ENCODE measurements around the gene DDX11. TPM values are rescaled to one million over a fixed set of nuclear protein-coding genes. Genes with fewer than 3 reads are reported as not detected.
A peak's percentile ranks its signal among the peaks of the same experiment; 100 is the strongest.
"Not testable (repeated sequence)": the region's sequence is repeated elsewhere in the genome, so short reads cannot be mapped to it uniquely, and the experiment has no call there.

DDX11 gene
- total RNA-seq, 1 donor from 2014 or later = 31.9 TPM

DNA sequence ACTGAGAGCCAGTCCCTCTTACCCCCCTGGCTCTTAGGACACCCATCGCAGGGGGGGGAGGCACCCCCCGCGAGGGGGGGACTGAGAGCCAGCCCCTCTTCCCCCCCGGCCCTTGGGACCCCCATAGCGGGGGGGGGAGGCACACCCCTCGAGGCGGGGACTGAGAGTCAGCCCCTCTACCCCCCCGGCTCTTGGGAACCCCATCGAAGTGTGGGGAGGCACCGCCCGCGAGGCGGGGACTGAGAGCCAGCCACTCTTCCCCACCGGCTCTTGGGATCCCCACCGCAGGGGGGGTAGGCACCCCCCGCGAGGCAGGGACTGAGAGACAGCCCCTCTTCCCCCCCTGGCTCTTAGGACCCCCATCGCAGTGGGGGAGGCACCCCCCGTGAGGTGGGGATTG, 48.8 kb downstream of the DDX11 start:
- peaks cover under 1% of the 10 kb centered on the region for H3K4me1 Mint-ChIP-seq (ENCODE audit: low read depth, unreplicated experiment)
- H3K27me3 Mint-ChIP-seq (ENCODE audit: unreplicated experiment) = peaks cover 3% of the 10 kb centered on the region
- DNase-seq = no peak
- H3K9me3 Mint-ChIP-seq (ENCODE audit: unreplicated experiment) = peaks cover 2% of the 10 kb centered on the region
- H3K4me3 Mint-ChIP-seq (ENCODE audit: unreplicated experiment) = no peak overlapping the region
- no peaks in the 10 kb centered on the region for H3K36me3 Mint-ChIP-seq (ENCODE audit: unreplicated experiment)
- TF ChIP-seq, protein P1, sequence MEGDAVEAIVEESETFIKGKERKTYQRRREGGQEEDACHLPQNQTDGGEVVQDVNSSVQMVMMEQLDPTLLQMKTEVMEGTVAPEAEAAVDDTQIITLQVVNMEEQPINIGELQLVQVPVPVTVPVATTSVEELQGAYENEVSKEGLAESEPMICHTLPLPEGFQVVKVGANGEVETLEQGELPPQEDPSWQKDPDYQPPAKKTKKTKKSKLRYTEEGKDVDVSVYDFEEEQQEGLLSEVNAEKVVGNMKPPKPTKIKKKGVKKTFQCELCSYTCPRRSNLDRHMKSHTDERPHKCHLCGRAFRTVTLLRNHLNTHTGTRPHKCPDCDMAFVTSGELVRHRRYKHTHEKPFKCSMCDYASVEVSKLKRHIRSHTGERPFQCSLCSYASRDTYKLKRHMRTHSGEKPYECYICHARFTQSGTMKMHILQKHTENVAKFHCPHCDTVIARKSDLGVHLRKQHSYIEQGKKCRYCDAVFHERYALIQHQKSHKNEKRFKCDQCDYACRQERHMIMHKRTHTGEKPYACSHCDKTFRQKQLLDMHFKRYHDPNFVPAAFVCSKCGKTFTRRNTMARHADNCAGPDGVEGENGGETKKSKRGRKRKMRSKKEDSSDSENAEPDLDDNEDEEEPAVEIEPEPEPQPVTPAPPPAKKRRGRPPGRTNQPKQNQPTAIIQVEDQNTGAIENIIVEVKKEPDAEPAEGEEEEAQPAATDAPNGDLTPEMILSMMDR (IDR thresholded peaks at IDR 0.05; ENCODE audit: partially characterized antibody, unreplicated experiment) = no peak
- no peak overlapping the region for H3K27ac Mint-ChIP-seq (ENCODE audit: unreplicated experiment)

DNA sequence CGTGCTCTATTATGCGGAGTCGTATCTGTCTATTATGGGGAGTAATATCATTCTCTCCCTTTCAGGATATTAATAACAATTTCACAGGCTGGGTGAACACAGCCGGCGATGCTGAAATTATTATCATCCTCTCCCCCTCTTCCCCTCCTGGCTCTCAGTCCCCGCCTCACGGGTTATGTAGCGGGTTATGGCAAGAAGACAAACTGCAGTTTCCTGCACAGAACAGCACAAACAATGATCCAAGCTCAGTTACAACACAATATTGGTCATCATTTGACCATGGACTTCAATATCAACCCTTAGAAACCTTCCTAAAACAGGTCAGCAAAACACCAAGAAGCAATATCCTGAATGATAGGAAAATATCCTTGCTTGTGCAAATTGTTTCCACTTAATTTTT, 50.5 kb downstream of the DDX11 start:
- not testable (repeated sequence) for DNase-seq; H3K4me3 Mint-ChIP-seq (ENCODE audit: unreplicated experiment); H3K27ac Mint-ChIP-seq (ENCODE audit: unreplicated experiment); H3K9me3 Mint-ChIP-seq (ENCODE audit: unreplicated experiment); H3K4me1 Mint-ChIP-seq (ENCODE audit: low read depth, unreplicated experiment); H3K27me3 Mint-ChIP-seq (ENCODE audit: unreplicated experiment); H3K36me3 Mint-ChIP-seq (ENCODE audit: unreplicated experiment)

DNA sequence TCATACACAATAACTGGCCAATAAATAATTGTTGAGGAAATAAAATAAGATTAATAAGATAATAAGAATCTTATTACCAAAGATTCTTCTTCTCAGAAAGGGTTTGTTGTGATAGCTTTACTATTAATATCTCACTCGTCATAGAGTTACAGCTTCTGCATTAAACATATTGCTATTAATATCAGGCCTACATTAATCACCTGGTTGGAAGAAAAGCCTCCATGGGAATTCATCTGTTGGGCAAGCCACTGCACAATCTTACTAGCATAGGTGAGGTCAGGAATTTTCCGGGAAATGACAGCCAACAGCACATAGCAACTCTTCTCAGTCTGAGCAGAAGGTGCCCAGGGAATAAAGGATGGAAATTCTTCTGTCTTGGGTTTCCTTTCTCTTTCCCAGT, 51.5 kb downstream of the DDX11 start:
- H3K4me1 Mint-ChIP-seq (ENCODE audit: low read depth, unreplicated experiment); DNase-seq; H3K27ac Mint-ChIP-seq (ENCODE audit: unreplicated experiment); H3K27me3 Mint-ChIP-seq (ENCODE audit: unreplicated experiment); H3K9me3 Mint-ChIP-seq (ENCODE audit: unreplicated experiment); H3K36me3 Mint-ChIP-seq (ENCODE audit: unreplicated experiment); H3K4me3 Mint-ChIP-seq (ENCODE audit: unreplicated experiment): not testable (repeated sequence)

DNA sequence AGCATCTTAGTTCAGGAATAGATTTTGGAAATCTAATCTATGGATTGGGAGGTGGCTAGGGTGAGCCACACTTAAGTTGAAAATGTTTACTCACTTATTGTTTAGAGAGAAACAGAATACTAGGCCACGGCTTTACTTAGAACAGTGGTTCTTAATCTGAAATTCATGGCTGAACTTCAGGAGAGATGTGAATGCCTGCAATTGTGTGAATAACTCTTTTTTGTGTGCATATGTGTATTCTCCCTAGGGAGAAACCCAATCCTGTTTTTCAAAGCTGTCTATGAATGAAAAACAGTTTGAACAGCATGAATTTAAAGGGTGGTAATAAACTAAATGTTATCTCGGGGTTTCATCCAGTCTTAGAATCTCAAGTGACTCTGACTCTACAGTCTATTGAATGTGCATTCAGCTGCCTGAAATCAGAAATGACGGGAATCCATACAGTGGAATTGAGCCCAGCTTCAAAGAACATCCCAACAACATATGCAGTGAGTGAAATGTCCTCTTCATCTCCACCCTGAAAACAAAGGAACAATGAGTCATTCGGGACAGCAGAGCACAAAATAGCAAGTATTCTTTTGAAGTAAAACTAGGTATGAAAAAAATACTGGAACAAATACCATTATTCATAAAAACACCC, 53.7 kb downstream of the DDX11 start:
- H3K36me3 Mint-ChIP-seq (ENCODE audit: unreplicated experiment); H3K9me3 Mint-ChIP-seq (ENCODE audit: unreplicated experiment); H3K4me1 Mint-ChIP-seq (ENCODE audit: low read depth, unreplicated experiment); H3K4me3 Mint-ChIP-seq (ENCODE audit: unreplicated experiment); DNase-seq; H3K27me3 Mint-ChIP-seq (ENCODE audit: unreplicated experiment): not testable (repeated sequence)
- peak overlapping the region; percentile 59 for H3K27ac Mint-ChIP-seq (ENCODE audit: unreplicated experiment)

DNA sequence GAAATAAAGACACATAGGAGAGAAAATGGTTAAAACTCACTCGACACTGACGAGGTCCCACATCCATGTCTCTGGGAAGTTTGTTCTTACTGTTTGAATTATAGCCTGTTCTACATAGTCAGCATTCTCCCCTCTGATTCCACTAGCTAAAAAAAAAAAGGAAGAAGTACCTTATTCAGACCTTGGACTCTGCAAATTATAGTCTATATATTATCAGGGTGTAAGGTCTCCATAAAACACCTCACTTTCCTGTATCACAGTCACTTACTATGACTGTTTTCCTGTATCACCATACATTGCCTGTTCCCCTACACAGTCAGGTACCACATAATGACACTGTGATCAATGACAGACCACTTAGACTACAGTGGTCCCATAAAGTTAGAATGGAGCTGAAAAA, 62.9 kb downstream of the DDX11 start:
- not testable (repeated sequence) for H3K4me3 Mint-ChIP-seq (ENCODE audit: unreplicated experiment); H3K4me1 Mint-ChIP-seq (ENCODE audit: low read depth, unreplicated experiment); DNase-seq; H3K9me3 Mint-ChIP-seq (ENCODE audit: unreplicated experiment); H3K36me3 Mint-ChIP-seq (ENCODE audit: unreplicated experiment); H3K27me3 Mint-ChIP-seq (ENCODE audit: unreplicated experiment); H3K27ac Mint-ChIP-seq (ENCODE audit: unreplicated experiment)

DNA sequence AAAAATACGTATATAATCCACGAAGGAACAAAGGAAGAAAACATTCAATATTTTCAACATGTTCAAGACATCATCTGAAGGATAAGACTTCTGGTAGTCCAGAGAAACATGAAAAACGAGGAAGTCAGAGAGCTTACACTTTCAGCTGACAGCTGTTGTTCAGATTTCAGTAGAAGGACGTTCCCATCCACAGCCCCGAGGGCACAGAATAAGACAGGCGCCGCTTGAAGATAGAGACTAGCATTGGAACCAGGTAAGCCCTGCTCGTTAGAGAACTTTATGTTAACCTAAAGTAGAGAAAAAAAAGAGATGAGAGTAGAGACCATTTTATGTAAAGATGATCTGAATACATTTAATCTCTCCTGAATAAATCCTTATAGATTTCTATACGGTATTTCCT, 71.1 kb downstream of the DDX11 start:
- DNase-seq; H3K27me3 Mint-ChIP-seq (ENCODE audit: unreplicated experiment); H3K27ac Mint-ChIP-seq (ENCODE audit: unreplicated experiment); H3K4me3 Mint-ChIP-seq (ENCODE audit: unreplicated experiment); H3K36me3 Mint-ChIP-seq (ENCODE audit: unreplicated experiment); H3K4me1 Mint-ChIP-seq (ENCODE audit: low read depth, unreplicated experiment); H3K9me3 Mint-ChIP-seq (ENCODE audit: unreplicated experiment): not testable (repeated sequence)

DNA sequence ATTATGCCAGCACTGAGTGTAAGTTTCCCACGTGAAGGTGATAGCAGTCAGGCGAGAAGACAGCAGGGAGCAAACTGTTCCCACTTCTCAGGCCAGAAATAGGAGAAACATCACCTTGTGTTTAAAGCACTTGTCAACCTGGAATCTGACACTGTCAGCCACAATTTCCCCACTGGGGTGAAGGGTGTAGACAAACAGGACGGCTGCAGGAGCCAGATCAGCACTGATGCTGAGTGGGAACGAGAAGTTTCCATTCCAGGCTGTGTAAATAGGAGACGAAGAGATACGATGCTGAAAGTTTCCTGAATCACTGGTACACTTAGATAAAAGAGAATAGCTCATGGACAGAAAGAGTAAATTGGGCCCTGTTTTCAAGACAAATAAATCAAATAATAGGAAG, 71.6 kb downstream of the DDX11 start:
- not testable (repeated sequence) for H3K27ac Mint-ChIP-seq (ENCODE audit: unreplicated experiment); H3K27me3 Mint-ChIP-seq (ENCODE audit: unreplicated experiment); DNase-seq; H3K4me1 Mint-ChIP-seq (ENCODE audit: low read depth, unreplicated experiment); H3K9me3 Mint-ChIP-seq (ENCODE audit: unreplicated experiment); H3K36me3 Mint-ChIP-seq (ENCODE audit: unreplicated experiment); H3K4me3 Mint-ChIP-seq (ENCODE audit: unreplicated experiment)

DNA sequence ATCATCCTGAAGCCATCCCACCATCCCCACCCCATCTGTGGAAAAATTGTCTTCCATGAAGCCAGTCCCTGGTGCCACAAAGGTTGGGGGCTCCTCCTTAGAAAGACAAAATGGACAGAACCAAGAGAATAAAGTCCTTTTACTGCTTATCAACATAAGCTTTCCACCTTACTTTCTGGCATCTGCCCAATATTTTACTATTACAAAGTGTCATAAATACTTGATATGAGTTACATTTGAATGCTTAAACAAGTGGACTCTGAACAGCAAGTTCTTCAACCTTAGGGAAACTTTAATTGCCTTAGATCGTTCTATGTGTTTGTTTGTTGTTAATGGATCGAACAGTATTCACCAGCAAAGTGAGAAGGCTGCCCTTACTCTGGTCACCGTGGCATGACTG, 73.8 kb downstream of the DDX11 start:
- not testable (repeated sequence) for H3K9me3 Mint-ChIP-seq (ENCODE audit: unreplicated experiment); H3K36me3 Mint-ChIP-seq (ENCODE audit: unreplicated experiment); H3K27me3 Mint-ChIP-seq (ENCODE audit: unreplicated experiment); H3K27ac Mint-ChIP-seq (ENCODE audit: unreplicated experiment); H3K4me1 Mint-ChIP-seq (ENCODE audit: low read depth, unreplicated experiment); DNase-seq; H3K4me3 Mint-ChIP-seq (ENCODE audit: unreplicated experiment)

DNA sequence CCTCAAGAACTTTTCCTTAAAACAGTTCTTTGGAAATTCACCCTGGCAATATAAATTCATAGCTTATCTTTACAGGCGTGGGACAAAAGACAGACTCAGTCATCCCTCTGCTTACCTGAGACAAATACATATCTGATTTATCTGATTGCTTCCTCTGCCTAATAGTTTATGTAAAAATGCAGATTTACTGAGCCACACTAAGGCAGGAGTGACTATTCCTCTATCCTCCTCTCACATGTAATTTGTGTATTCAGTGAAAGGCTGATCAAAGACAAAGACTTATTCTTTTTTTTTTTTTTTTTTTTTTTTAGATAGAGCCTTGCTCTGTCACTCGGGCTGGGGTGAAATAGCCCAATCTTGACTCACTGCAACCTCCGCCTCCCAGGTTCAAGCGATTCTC, 77.1 kb downstream of the DDX11 start:
- DNase-seq; H3K4me3 Mint-ChIP-seq (ENCODE audit: unreplicated experiment); H3K9me3 Mint-ChIP-seq (ENCODE audit: unreplicated experiment); H3K36me3 Mint-ChIP-seq (ENCODE audit: unreplicated experiment); H3K27ac Mint-ChIP-seq (ENCODE audit: unreplicated experiment); H3K27me3 Mint-ChIP-seq (ENCODE audit: unreplicated experiment); H3K4me1 Mint-ChIP-seq (ENCODE audit: low read depth, unreplicated experiment): not testable (repeated sequence)

Other genes with a start within 250 kb of the DDX11 start
- 31.0 TPM for gene TSPAN11, start 147.1 kb upstream of the DDX11 start, total RNA-seq (ENCODE audit: unreplicated experiment)